A549 (cell line): ENCODE results near the gene TWF1. TPM values are rescaled to one million over a fixed set of nuclear protein-coding genes. Genes with fewer than 3 reads are reported as not detected.

ENCODE experiments used
- ATAC-seq, 2 experiments: fragments of 200-7000 bp in 1 of 2; fragments of >200 bp in 1 of 2; cut with Nextera tagmentation in 1 of 2; cut with Tn5 transposase in 1 of 2; 3 replicates each; pipeline versions ENCODE4 v1.8.0 to v1.9.1; 2018 to 2020; ENCODE audit warnings: mild to moderate bottlenecking in 1 of 2, moderate library complexity in 1 of 2
- CTCF ChIA-PET: fragments of 300-600 bp; sonication (Branson Sonifier 250); formaldehyde crosslinking; extraction: SDS; loops from one replicate; lab custom pipeline; 2021; ENCODE audit warnings: antibody characterized with exemption, inconsistent platforms; lab: Yijun Ruan, JAX
- POLR2A ChIA-PET: fragments of 350-600 bp; formaldehyde crosslinking; extraction: SDS; loops from one replicate; lab custom pipeline; 2021; ENCODE audit warnings: antibody characterized with exemption, inconsistent platforms; lab: Yijun Ruan, JAX
- DNase-seq, 2 experiments: peaks; one replicate each; pipeline versions ENCODE4 v3.0.0 to v3.0.0-alpha.2; 2011 to 2016; ENCODE audit warnings: low read depth in 1 of 2, low spot score in 1 of 2
- FAIRE-seq: peaks from 2 replicates; lab custom pipeline; 2011; peaks lifted over from hg19 to GRCh38; lab: Jason Lieb, UNC
- H3K27ac ChIP-seq, 2 experiments: fragments of >200 bp; sonication (Bioruptor Twin); formaldehyde crosslinking; 3 replicates each; pipeline ENCODE4 v1.5.1; 2016 to 2017
- H3K4me1 ChIP-seq: fragments of >200 bp; sonication (Bioruptor Twin); formaldehyde crosslinking; 3 replicates; pipeline ENCODE4 v1.6.1; 2016
- H3K4me2 ChIP-seq: fragments of >200 bp; sonication (Bioruptor Twin); formaldehyde crosslinking; 3 replicates; pipeline ENCODE4 v1.6.1; 2016
- H3K4me3 ChIP-seq: fragments of >200 bp; sonication (Bioruptor Twin); formaldehyde crosslinking; 3 replicates; pipeline ENCODE4 v1.5.1; 2016
- H3K9me3 ChIP-seq: fragments of >200 bp; sonication (Bioruptor Twin); formaldehyde crosslinking; 3 replicates; pipeline ENCODE4 v1.6.1; 2016
- CEBPB ChIP-seq, 2 experiments: fragments of >200 bp in 1 of 2; sonication (Bioruptor Twin) in 1 of 2; formaldehyde crosslinking in 1 of 2; IDR thresholded peaks; 2 replicates each; pipeline ENCODE4 v1.6.1; 2012 to 2016
- EHF ChIP-seq: fragments of 250-450 bp; sonication (Bioruptor Pico); IDR thresholded peaks from 2 replicates; pipeline ENCODE4 v1.5.0; 2020; ENCODE audit warnings: mild to moderate bottlenecking
- ELK1 ChIP-seq: fragments of 150-350 bp; IDR thresholded peaks from 2 replicates; pipeline ENCODE4 v1.6.1; 2014; ENCODE audit warnings: low read depth, mild to moderate bottlenecking, low read length
- ESRRA ChIP-seq: fragments of 150-350 bp; IDR thresholded peaks from 2 replicates; pipeline ENCODE4 v1.6.1; 2014; ENCODE audit warnings: mild to moderate bottlenecking, low read length, borderline replicate concordance
- HDAC2 ChIP-seq: fragments of 200-600 bp; sonication (generic); IDR thresholded peaks from 2 replicates; pipeline ENCODE4 v1.6.1; 2016
- HEYL ChIP-seq: fragments of 250-450 bp; sonication (Bioruptor Pico); IDR thresholded peaks from 2 replicates; pipeline ENCODE4 v1.8.0; 2021; ENCODE audit warnings: mild to moderate bottlenecking, moderate library complexity
- KDM5A ChIP-seq: fragments of 200-600 bp; sonication (generic); IDR thresholded peaks from 2 replicates; pipeline ENCODE4 v1.6.1; 2016; ENCODE audit warnings: antibody characterized with exemption, mild to moderate bottlenecking
- MAX ChIP-seq: IDR thresholded peaks from 2 replicates; pipeline ENCODE4 v1.6.1; 2012
- RCOR1 ChIP-seq: fragments of 150-350 bp; IDR thresholded peaks from 2 replicates; pipeline ENCODE4 v1.6.1; 2014; ENCODE audit warnings: antibody characterized with exemption, low read length, low read depth
- RFX5 ChIP-seq: fragments of 450-650 bp; IDR thresholded peaks from 2 replicates; pipeline ENCODE4 v1.7.1; 2014; ENCODE audit warnings: antibody characterized with exemption, mild to moderate bottlenecking, moderate library complexity
- RNF2 ChIP-seq: fragments of 200-600 bp; sonication (generic); IDR thresholded peaks from 2 replicates; pipeline ENCODE4 v1.6.1; 2016; ENCODE audit warnings: low read depth, mild to moderate bottlenecking, antibody characterized with exemption, moderate library complexity, borderline replicate concordance
- TFCP2L1 ChIP-seq: fragments of 250-450 bp; sonication (Bioruptor Pico); IDR thresholded peaks from 2 replicates; pipeline ENCODE4 v1.5.0; 2021; ENCODE audit warnings: mild to moderate bottlenecking
- ZFP36 ChIP-seq: fragments of 450-650 bp; IDR thresholded peaks from 2 replicates; pipeline ENCODE4 v1.6.1; 2014; ENCODE audit warnings: borderline replicate concordance; ENCODE audit not compliant: partially characterized antibody
- ZSCAN20 ChIP-seq: fragments of 250-450 bp; sonication (Bioruptor Pico); IDR thresholded peaks from 2 replicates; pipeline ENCODE4 v1.8.0; 2022; ENCODE audit warnings: mild to moderate bottlenecking, moderate library complexity
- polyA plus RNA-seq, 4 experiments: library from polyadenylated mRNA; depleted of rRNA in 3 of 4; stranded (reverse); fragments of >200 nt; fragmentation: RNase III in 1 of 4; extraction: RNeasy Plus Mini Kit Qiagen cat#74134 plus additional on column Dnase treatment in 1 of 4; gene quantifications; 2 replicates in 3 of 4; 3 replicates in 1 of 4; pipeline ENCODE4 v1.2.3, GENCODE V29; 2011 to 2017
- TF ChIP-seq, protein P1 (sequence below): fragments of >200 bp; sonication (Bioruptor Twin); formaldehyde crosslinking; IDR thresholded peaks from 3 replicates; pipeline ENCODE4 v1.5.1; 2016
- TF ChIP-seq, protein P2 (sequence below): IDR thresholded peaks from 2 replicates; pipeline ENCODE4 v1.6.1; 2012
- TF ChIP-seq, protein P3 (sequence below): fragments of >200 bp; sonication (Bioruptor Twin); formaldehyde crosslinking; IDR thresholded peaks from 3 replicates; pipeline ENCODE4 v1.6.1; 2016

TWF1 gene
- polyA plus RNA-seq, 2 of the 4 experiments (the other 2 are of a cell fraction), result 83.1 to 173 TPM

DNA sequence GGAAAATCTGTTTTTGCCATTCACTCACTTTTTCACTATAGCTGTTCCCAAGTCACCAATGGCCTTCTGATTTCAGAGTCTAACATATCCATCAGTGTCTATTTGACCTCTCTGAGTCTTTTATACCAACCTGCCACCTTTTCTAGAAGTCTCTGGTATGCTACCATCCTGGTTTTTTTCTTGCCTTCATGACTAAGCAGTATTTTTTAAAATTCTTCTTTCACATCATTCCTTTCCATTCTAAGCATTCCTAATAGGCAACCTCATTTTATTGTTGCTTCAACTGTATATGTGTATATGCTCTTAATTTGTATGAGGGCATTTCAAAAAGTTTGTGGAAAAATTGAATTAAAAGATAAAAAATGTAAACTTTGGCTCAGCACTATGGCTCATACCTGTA lies 42.3 kb downstream of the TWF1 start:
- no peak for TF ChIP-seq ZFP36
- TF ChIP-seq, protein P1, sequence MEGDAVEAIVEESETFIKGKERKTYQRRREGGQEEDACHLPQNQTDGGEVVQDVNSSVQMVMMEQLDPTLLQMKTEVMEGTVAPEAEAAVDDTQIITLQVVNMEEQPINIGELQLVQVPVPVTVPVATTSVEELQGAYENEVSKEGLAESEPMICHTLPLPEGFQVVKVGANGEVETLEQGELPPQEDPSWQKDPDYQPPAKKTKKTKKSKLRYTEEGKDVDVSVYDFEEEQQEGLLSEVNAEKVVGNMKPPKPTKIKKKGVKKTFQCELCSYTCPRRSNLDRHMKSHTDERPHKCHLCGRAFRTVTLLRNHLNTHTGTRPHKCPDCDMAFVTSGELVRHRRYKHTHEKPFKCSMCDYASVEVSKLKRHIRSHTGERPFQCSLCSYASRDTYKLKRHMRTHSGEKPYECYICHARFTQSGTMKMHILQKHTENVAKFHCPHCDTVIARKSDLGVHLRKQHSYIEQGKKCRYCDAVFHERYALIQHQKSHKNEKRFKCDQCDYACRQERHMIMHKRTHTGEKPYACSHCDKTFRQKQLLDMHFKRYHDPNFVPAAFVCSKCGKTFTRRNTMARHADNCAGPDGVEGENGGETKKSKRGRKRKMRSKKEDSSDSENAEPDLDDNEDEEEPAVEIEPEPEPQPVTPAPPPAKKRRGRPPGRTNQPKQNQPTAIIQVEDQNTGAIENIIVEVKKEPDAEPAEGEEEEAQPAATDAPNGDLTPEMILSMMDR, result no peak
- ATAC-seq (no peak), FAIRE-seq (no peak), DNase-seq (no peak)
- POLR2A ChIA-PET, result interaction anchor here (1.4 kb wide), 1 partner anchor 42 kb away, joined by 5 read pairs; the partner anchor contains the start of gene TWF1
- H3K4me1 ChIP-seq, result peaks cover 8% of the 10 kb centered on the region; the same call in 1 of the 3 replicates
- no peaks in the 10 kb centered on the region for H3K9me3 ChIP-seq
- no peak overlapping the region for H3K4me3 ChIP-seq
- CTCF ChIA-PET, result interaction anchor here (3.0 kb wide), 1 partner anchor 119 kb away, joined by 18 read pairs; no protein-coding TSS in a partner anchor
- no peak overlapping the region for H3K4me2 ChIP-seq
- no peak overlapping the region for H3K27ac ChIP-seq

GRCh38 chr12:43762596-43762995 lies 43.5 kb downstream of the TWF1 start:
- H3K27ac ChIP-seq, result no peak overlapping the region
- H3K9me3 ChIP-seq, result no peaks in the 10 kb centered on the region
- ATAC-seq (no peak), DNase-seq (no peak), FAIRE-seq (no peak)
- ChIA-PET POLR2A (interaction anchor here (1.4 kb wide), 1 partner anchor 43 kb away, joined by 5 read pairs; the partner anchor contains the start of gene TWF1), CTCF (interaction anchor here (1.3 to 3.0 kb wide), 2 partner anchors 9 to 120 kb away, joined by 5 to 18 read pairs; no protein-coding TSS in a partner anchor)
- no peak overlapping the region for H3K4me3 ChIP-seq
- H3K4me2 ChIP-seq, result no peak overlapping the region
- H3K4me1 ChIP-seq, result peaks cover 11% of the 10 kb centered on the region; the same call in 2 of the 3 replicates
- TF ChIP-seq TFCP2L1 (no peak), ELK1 (no peak), RCOR1 (no peak), MAX (no peak), RFX5 (no peak), ESRRA (no peak), HEYL (CRISPR knock-in tag) (no peak), KDM5A (no peak), RNF2 (no peak), HDAC2 (no peak), EHF (CRISPR knock-in tag) (no peak), ZSCAN20 (no peak), CEBPB (IDR thresholded peaks at IDR 0.05) (no peak)
- TF ChIP-seq, protein P2, sequence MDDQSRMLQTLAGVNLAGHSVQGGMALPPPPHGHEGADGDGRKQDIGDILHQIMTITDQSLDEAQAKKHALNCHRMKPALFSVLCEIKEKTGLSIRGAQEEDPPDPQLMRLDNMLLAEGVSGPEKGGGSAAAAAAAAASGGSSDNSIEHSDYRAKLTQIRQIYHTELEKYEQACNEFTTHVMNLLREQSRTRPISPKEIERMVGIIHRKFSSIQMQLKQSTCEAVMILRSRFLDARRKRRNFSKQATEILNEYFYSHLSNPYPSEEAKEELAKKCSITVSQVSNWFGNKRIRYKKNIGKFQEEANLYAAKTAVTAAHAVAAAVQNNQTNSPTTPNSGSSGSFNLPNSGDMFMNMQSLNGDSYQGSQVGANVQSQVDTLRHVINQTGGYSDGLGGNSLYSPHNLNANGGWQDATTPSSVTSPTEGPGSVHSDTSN, result no peak
- TF ChIP-seq, protein P3, sequence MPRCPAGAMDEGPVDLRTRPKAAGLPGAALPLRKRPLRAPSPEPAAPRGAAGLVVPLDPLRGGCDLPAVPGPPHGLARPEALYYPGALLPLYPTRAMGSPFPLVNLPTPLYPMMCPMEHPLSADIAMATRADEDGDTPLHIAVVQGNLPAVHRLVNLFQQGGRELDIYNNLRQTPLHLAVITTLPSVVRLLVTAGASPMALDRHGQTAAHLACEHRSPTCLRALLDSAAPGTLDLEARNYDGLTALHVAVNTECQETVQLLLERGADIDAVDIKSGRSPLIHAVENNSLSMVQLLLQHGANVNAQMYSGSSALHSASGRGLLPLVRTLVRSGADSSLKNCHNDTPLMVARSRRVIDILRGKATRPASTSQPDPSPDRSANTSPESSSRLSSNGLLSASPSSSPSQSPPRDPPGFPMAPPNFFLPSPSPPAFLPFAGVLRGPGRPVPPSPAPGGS, result no peak
- TF ChIP-seq, protein P1, result no peak
- TF ChIP-seq, all 56 proteins: peak for 0
